HG03469 (cell line): Measurements from ENCODE around the gene TDRD9.

Source experiments
- ATAC-seq: cut with Tn5 transposase; IDR thresholded peaks from one replicate; pipeline ENCODE4 v1.9.1; 2021; ENCODE audit warnings: mild to moderate bottlenecking, moderate library complexity, moderate number of reproducible peaks; ENCODE audit not compliant: unreplicated experiment

Gene TDRD9

DNA sequence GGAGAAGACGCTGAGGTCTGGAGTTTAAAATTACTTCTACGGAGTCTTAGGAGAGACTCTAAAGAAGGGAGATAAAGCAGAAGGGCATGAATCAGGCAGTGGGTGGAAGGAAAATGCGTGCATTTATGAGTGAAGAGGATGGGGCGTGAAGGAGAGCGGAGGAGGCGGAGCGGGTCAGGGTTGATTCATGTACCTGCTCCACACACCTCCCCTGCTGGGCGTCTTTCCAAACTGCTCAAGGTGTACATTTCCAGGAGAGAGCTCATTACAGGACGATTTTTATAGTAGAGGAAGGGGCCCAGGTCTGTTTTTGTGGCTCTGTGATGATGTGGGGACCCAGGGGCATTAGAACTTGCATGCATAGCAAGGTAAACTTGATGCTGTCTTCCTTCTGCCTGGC, 92.2 kb downstream of the TDRD9 start:
- ATAC-seq = no peak

DNA sequence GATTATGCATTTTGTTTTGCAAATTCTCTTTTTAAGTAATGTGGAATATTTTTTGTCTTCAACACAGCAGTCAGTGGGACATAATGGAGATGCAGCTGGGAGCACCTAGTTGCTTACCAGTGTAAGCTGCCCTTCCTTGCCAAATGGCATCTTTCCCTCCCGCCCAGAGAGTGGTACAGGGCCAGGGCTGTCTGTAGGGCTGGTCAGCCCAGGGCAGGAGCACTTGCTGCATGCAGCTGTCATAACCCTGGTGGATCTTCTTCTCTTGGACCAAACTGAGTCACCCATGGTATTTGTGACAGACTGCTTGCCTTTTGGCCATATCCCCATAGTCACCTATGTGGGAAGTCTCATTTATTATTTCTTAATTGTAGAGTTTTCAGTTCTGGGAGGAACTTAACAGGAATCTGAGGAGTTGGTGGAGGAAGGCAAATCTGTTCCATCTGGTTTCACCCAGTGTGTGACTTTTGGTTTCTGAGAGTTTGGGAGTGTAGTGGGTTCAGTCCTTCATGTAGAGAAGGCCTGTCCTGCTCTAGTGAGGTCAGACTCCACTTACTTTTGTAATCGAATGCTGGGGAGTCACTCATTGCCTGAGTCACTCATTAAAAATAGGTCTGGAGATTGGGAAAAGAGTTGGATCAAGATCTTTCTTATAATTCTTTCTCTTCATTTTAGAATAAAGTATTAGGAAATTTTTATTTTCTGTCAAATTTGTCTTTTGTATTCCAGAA, 95.2 kb downstream of the TDRD9 start:
- no peak for ATAC-seq

DNA sequence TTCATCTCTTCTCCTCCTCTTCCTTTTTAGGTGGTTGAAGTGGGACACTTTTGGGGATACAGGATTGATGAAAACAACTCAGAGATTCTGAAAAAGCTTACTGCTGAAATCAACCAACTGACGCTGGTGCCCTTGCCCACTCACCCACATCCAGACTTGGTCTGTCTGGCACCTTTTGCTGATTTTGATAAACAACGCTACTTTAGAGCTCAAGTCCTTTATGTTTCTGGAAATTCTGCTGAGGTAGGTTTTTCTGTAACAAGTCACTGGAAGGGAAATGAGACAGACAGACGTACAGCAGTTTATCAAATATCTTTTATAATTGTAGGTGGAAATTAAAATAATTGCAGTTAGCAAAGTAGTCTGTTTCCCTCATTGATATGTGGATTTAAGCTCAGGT, 97.3 kb downstream of the TDRD9 start:
- no peak for ATAC-seq

DNA sequence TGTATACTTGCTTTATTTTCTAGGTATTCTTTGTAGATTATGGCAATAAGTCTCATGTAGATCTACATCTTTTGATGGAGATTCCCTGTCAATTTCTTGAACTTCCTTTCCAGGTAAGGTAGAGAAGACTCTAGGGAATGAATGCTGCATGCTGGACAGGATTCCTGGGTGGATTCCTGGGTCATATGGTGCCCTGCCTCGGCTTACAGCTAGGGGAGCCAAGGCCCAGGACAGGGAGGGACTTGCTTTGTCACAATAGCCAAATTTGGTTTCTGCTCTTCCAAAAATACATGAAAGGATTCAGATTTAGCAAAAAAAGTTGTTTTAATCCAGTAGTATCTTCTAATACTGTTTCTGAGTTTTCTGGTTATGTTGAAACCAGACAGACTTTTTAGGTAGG, 97.8 kb downstream of the TDRD9 start:
- ATAC-seq = no peak

DNA sequence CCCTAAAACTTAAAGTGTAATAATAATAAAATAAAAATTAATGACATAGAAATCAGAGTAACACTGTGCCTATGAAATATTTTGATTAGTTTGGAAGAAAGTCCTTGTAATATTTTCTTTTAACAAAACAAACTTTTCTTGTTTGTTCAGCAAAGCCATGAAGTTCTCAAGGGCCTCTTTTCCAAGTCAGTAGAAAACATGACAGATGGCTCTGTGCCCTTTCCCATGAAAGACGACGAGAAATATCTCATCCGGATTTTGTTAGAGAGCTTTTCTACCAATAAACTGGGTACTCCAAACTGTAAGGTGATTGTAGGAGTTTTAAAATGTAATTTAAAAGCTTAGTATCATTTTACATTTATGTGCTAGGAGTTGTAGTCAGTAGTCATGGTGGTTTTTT, 102.7 kb downstream of the TDRD9 start:
- ATAC-seq = no peak

DNA sequence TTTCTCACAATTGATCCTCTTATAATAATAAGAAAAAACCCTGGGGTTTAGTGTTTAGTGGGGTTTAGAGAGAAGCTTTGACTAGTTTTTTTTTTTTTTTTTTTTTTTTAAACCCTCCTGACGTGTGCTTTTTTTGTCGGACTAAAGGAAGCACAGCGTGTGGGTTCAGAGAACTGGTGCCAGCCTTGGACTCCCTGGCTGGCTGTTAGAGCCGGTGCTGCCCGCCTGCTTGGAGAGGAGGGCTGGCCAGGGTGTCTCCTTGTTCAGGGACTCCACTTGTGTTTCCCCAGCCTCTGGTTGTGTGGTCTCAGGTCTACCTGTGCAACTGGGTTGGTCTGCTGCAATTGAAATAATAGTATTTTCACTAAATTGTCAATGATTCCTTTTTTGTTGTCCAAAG, 103.1 kb downstream of the TDRD9 start:
- ATAC-seq = no peak

DNA sequence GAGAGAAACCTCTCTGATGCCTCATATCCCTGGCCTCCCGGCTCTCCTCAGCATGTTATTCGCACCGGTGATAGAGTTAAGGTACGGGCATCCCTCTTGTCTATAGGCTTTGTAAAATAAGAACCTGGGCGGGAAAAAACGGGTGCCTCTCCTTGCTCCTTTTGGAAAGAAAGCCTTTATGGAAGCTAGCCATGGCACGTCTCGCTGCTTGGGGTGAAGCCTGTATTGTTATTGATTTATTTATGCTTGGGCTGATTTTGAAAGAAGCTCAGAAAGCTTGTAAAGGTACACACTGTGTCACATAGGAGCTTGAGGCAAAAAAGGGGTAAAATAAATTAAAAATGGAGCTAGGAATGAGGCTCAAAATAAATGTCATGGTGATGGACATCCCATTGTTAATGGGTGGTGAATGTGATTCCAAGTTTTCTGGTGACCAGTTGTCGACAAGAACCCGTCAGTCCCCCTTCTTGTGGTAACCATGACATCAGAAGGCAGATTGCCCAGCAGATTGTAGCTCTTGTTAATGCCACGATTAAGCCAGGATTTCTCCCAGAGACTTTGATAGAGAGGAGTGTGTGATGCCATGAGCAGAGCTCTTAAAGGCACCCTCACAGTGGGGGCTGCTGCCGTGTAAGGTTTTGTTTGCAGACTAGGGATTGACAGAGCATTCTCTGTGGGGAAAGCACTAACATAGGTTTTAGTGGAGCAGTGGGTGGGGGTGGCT, 106.9 kb downstream of the TDRD9 start:
- ATAC-seq = no peak

DNA sequence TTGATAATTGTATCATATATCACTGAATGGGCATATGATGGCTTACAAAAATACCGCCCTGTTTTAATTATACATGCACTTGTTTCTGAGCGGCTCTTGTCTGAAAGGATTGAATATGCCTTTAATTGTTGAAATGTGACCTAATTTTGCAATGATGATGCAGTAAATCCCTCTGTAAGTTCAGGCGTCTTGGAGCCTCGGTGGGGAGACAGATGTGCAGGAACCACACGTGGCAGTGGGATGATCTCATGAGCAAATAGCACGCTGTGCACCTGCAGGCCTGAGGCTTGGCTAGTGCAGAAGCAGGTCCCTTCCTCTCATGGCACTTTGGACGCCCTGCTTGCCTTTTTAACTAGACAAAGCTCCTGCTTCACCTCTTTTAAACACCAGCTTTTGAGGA, 108.0 kb downstream of the TDRD9 start:
- no peak for ATAC-seq

DNA sequence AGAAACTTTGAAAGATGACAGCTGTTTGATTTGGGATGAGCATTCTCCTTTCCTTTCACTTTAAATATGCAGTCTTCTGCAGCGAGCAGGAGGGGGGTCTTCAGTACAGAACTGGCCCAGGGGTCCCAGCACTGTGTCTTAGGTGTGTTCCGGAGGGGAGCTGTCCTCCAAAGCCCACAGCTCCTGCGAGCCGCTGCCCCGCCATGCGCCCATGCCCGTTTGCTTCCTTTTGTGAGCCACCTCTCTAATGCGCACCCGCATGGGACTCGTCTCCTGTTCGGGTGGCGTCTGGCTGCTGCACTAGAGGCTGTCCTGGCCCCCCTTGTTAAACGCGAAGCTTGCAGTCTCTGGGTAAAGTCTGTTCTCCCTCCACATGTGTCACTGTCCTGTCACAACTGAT, 108.8 kb downstream of the TDRD9 start:
- no peak for ATAC-seq

DNA sequence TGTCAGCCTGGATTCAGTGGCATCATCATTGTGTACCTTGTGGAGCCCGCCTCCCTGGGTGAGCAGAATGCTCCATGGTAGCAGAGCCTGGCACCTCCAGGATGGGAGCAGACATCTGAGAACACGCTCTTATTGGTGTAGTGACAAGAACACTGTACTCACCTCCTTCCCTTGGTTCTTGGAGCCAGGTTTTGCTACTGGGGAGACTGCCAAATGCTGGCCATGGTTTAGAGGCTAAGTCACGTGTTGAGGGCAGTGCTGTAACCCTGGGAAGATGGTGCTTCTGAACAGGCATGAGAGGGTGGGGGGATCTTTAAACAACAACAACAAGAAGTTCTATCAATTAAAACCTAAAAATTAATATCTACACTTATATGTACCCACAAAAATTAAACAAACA, 109.6 kb downstream of the TDRD9 start:
- no peak for ATAC-seq

DNA sequence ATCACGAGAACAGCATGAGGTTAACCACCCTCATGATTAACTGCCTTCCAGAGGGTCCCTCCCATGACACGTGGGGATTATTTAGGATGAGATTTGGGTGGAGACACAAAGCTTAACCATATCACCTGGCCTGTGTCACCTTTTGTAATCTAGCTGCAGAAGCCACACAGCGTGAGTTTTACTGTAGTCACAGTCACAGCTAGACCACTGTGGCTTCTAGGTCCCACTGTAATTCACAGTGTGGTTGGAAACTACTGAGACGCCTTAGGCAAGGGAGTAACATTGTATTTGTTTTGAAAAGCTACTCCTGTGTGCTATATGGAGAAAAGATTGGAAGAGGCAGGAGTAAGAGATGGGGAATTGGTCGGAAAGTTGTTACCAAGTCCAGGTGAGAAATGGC, 111.0 kb downstream of the TDRD9 start:
- no peak for ATAC-seq

DNA sequence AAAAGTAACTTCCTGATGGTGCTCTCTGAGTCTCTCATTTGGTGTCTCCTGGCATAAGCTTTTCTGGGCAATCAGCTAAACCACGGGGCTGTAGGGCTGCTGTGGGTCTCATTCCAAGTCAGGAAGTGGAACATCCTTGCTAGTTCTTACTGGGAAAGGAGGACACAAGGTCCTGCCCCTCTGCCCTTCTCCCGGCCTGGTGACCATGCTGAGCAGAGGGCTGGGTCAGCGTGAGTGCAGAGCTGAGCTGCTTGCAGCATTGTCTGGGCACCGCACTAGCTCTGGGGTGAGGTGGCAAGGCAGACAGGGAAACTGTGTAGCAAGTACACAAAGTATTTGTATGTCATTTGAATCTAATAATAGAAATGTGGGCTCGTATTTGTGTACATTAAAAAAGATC, 112.3 kb downstream of the TDRD9 start:
- no peak for ATAC-seq

DNA sequence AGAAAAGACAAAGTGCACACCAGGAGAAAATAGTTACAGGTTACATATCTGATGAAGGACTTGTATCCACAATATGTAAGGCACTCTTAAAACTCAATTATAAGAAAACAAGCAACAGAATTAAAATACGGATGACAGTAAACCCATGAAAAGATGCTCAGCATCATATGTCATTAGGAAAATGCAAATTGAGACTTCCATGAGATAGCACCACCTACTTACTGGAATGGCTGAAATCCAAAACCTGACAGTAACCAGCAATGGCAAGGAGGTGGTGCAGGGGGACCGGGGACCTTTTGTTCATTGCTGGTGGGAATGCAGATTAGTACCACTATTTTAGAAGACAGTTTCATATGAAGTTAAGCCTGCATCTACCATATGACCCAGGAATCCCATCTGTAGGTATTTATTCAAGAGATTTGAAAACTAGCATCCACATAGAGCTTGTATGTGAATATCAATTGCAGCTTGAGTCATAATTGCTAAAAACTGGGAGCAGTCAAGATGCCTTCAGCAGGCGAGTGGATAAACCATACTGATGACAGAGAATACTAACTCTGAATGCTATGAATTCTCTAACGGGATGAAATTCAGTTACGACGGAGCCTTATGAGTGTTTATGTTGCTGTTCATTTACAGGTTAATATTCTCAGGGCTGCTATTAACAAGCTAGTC, 113.3 kb downstream of the TDRD9 start:
- no peak for ATAC-seq

DNA sequence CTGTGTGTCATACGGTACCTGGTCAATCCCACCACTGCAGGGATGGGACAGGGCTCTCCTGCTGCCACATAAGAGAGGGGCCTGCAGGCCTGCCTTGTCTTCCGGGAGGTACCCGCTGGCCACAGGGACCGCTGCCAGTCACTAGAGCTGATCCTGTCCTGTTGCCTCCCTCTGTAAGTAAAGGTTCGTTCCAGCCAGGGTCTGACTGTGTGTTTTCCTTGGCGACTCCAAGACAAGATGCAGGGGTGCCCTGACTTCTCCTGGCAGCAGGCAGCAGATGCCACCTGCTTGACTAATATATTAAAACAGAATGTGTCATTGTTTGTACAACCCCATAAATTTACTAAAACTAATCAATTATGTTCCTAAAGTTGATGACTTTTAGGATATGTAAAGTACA, 115.8 kb downstream of the TDRD9 start:
- no peak for ATAC-seq

DNA sequence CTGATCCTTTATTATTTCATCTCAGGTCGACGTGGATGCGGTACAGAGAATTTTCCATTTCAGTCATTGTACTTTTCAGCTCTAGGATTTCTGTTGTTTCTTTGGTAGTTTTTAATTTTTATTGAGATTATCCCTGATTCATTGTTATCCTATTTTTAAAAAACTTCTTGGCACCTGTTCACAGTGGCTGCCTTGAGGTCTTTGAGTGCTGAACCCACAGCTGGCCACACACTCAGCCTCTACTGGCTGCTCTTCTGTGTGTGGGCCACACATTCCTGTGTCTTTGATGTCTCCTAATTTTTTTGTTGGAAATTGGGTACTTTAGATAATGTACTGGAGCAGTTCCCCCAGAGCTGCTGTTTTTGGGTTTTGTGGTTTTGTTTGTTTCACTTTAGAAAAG, 119.5 kb downstream of the TDRD9 start:
- no peak for ATAC-seq

DNA sequence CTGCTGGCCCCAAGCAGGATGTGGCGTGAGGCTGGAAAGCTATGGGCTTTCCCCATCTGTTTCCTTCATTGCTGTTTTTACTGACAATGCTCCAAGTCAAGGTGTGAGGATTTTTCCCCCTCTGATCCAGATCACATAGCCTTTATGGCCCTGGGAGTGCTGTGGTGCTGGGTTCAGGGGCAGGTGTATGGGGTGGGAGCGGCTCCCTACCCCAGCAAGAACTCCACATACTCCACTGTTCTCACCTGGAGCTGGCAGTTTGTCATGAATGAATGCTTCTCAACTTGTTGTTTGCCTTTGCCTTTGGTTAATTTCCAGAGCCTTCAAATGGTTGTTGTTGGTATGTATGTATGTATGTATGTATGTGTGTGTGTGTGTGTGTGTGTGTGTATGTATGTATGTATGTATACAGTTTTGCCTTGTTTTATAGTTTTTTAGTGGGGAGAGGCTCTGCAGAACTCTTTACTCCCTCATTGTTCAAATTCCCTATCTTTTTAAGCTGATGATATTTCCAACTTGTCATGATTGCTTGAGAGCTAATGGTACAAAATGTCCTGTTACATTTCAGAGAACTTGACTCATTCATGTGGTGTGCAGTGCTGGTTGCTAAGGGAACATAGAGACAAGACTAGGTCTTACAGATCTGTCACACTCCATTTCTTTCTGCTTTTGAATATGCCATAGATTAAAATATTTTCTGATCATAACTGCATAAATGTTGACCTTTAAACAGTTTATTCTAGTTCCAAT, 120.7 kb downstream of the TDRD9 start:
- ATAC-seq = no peak

DNA sequence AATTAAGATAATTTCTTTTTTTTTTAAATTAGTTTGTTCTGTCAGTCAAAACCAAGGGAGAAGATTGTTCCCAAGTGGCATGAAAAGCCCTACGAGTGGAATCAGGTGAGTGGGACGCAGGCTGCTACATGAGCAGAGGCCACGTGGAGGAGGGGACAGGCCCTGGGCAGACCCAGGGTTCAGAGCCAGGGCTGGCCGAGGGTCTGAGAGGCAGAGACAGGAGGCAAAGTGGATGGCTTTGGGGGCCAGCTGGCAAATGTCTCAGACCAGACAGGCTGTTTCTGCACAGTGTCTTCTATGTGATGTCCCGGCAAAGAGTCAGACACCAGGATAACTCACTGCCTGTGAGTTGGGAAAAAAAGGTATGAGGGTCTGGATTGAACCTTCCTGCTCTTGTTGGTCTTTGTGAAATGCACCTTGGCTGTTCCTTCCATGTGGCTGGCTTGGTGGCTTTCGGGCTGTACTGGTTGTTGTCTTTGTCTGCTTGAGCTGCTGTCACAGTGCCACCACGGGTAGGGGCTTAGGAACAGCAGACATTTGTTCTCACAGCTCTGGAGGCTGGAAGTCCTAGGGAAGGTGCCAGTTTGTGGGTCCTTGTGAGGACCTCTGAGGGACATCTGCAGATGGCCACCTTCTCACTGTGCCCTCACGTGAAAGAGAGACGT, 121.5 kb downstream of the TDRD9 start:
- ATAC-seq = no peak

DNA sequence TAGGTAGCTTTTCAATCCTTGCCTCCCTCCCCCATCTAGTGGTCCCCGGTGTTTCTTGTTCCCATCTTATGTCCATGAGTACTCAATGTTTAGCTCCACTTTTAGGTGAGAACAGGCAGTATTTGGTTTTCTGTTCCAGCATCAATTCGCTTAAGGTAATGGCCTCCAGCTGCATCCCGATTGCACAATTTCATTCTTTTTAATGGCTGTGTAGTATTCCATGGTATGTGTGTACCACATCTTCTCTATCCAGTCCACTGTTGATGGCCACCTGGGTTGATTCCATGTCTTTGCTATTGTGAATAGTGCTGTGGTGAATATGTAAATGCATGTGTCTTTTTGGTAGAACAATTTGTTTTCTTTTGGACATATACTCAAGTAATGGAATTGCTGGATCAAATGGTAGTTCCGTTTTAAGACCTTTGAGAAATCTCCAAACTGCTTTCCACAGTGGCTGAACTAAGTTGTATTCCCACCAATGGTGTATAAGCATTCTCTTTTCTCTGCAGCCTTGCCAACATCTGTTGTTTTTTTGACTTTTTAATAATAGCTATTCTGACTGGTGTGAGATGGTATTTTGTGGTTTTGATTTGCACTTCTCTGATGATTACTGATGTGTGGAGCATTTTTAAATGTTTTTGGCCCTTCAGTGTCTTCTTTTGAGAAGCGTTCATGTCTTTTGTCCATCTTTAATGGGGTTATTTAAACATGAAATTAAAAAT, 123.0 kb downstream of the TDRD9 start:
- no peak for ATAC-seq

DNA sequence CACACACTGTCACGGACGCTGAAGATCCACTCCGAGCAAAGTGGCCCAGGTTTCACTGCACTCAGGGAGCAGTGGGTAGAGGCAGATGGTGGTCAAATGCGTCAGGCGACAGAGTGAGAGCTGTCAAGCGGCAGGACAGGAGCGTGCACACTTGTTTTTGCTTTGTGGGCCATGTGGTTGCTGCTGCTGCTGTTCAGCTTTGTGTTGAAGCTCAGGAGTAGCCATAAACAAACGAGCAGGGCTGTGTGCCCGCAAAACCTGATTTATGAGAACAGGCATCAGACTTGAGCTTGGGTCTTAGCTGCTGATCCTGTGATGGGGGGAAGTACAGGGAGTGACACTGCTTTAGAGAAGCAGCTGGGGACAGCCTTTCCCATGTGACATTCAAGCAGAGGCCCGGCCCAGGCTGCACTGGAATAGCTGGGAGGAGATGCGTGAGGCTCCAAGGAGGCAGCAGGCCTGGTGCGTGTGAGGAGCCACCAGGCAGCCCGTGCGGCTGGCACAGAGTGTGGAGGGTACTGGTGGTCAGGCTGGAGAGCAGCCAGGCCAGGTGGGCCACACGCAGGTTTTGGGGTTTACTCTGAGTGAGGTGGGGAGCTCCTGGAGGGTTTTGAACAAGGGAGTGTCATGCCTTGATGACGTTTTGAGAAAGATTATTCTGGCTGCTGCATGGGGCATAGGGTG, 126.1 kb downstream of the TDRD9 start:
- no peak for ATAC-seq

DNA sequence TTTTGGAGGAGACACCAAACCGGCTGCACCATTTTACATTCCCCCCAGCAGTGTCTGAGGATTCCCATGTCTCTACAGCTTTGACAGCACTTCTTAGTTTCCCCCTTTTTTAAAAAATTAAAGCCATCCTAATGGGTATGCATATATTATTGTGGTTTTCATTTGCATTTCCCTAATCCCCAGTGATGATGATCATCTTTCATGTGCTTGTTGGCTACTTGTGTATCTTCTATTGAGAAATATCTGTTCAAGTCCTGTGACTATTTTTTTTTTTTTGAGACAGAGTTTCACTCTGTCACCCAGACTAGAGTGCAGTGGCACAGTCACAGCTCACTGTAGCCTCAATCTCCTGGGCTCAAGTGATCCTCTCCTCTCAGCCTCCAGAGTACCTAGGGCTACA, 134.0 kb downstream of the TDRD9 start:
- ATAC-seq = no peak
